Colonic mucosa (tissue), 4 donors: ENCODE data around the gene GLE1. TPM values are rescaled to one million over a fixed set of nuclear protein-coding genes. Genes with fewer than 3 reads are reported as not detected.

ENCODE experiments used
- DNase-seq: peaks from one replicate; pipeline ENCODE4 v3.0.0-alpha.2; 2020
- H3K27ac ChIP-seq: fragments of 200-600 bp; one replicate; pipeline ENCODE4 v1.8.0; 2021
- H3K27me3 ChIP-seq: fragments of 200-600 bp; one replicate; pipeline ENCODE4 v1.8.0; 2021
- H3K36me3 ChIP-seq: fragments of 200-600 bp; one replicate; pipeline ENCODE4 v1.8.0; 2021
- H3K4me1 ChIP-seq: fragments of 200-600 bp; one replicate; pipeline ENCODE4 v1.8.0; 2021; ENCODE audit warnings: mild to moderate bottlenecking
- H3K4me3 ChIP-seq: fragments of 200-600 bp; one replicate; pipeline ENCODE4 v1.8.0; 2021
- H3K9ac ChIP-seq, 2 donors: one replicate each; pipeline ENCODE4 v1.7.0; 2013; ENCODE audit warnings: control low read depth in 2 of 2, low read depth in 2 of 2, low read length in 2 of 2
- H3K9me3 ChIP-seq: fragments of 200-600 bp; one replicate; pipeline ENCODE4 v1.8.0; 2021
- CTCF ChIP-seq: fragments of 200-600 bp; IDR thresholded peaks from one replicate; pipeline ENCODE4 v1.8.0; 2022; ENCODE audit warnings: antibody characterized with exemption, mild to moderate bottlenecking
- intact Hi-C: fragments of 100-400 bp; cut with DNase I; formaldehyde crosslinking; loops from one replicate; pipeline ENCODE4 v1.14.1; 2022
- total RNA-seq, 2 donors: library from RNA; stranded (reverse); fragmentation: NEBNext Ultra II Directional in 1 of 2; extraction: Animal tissue kit (Norgen Biotek cat#: 25700) in 1 of 2; gene quantifications; one replicate each; pipeline ENCODE4 v1.2.1, GENCODE V29; 2021
- donor health status: healthy.
- donor health status: DM: no; HTN: no; CAD: no.
- donor health status: DM: no; HTN: no; CAD: no.

The GLE1 gene
- total RNA-seq, 2 donors from 2014 or later: 30.7 to 44.5 TPM

GRCh38 chr9:128588581-128589233 lies 84.2 kb downstream of the GLE1 start:
- no peaks in the 10 kb centered on the region for H3K27me3 ChIP-seq
- H3K9me3 ChIP-seq: no peaks in the 10 kb centered on the region
- no peak for DNase-seq
- H3K9ac ChIP-seq: no peak overlapping the region
- TF ChIP-seq CTCF: no peak
- H3K27ac ChIP-seq: no peak overlapping the region
- no peaks in the 10 kb centered on the region for H3K4me1 ChIP-seq
- H3K36me3 ChIP-seq: peaks cover 48% of the 10 kb centered on the region
- intact Hi-C loops: no loop called here
- no peak overlapping the region for H3K4me3 ChIP-seq

Other genes with a start within 250 kb of the GLE1 start
- gene GOLGA2, start 228.7 kb upstream of the GLE1 start, total RNA-seq: 10 to 100 TPM; 88.6 to 92.2 TPM
- gene SWI5, start 228.4 kb upstream of the GLE1 start, total RNA-seq: 10 to 100 TPM; 14.4 to 24.2 TPM
- gene TRUB2, start 182.3 kb upstream of the GLE1 start, total RNA-seq: 10 to 100 TPM; 24.5 to 40.0 TPM
- gene COQ4, start 181.9 kb upstream of the GLE1 start, total RNA-seq: 10 to 100 TPM; 40.8 to 59.5 TPM
- 10 to 100 TPM; 26.8 to 68.3 TPM for gene SLC27A4, start 164.2 kb upstream of the GLE1 start, total RNA-seq
- gene URM1, start 133.3 kb upstream of the GLE1 start, total RNA-seq: 10 to 100 TPM; 55.2 to 77.3 TPM
- 1 to 10 TPM; 4.9 to 9.3 TPM for gene CERCAM, start 83.9 kb upstream of the GLE1 start, total RNA-seq
- 10 to 100 TPM; 14.9 to 36.2 TPM for gene ODF2, start 48.7 kb upstream of the GLE1 start, total RNA-seq
- 100 to 1,000 TPM; 263 to 282 TPM for gene SPTAN1, start 47.9 kb downstream of the GLE1 start, total RNA-seq
- 100 to 1,000 TPM in 1 of 2 donors, 10 to 100 TPM in 1; 39.7 to 152 TPM for gene DYNC2I2, start 152.1 kb downstream of the GLE1 start, total RNA-seq
- 100 to 1,000 TPM; 222 to 348 TPM for gene SET, start 184.5 kb downstream of the GLE1 start, total RNA-seq
- gene PKN3, start 197.8 kb downstream of the GLE1 start, total RNA-seq: 1 to 10 TPM; 2.8 to 7.5 TPM
- gene ZDHHC12, start 219.4 kb downstream of the GLE1 start, total RNA-seq: 100 to 1,000 TPM in 1 of 2 donors, 10 to 100 TPM in 1; 69.9 to 129 TPM